ENCODE measurements around the gene MYO1B.

- TF ChIP-seq CTCF (IDR thresholded peaks at IDR 0.05; ENCODE audit: insufficient read depth, low read length, poor library complexity, severe bottlenecking) (no peak), EZH2phosphoT487 (conservative IDR thresholded peaks at IDR 0.05; ENCODE audit: low read length) (no peak)
Measured at GRCh38 chr2:191349990-191350389, 104.8 kb downstream of the MYO1B start.

Data from SU-DHL-6 (cell line).